HepG2 (cell line): ENCODE measurements around the gene SGSH. TPM values are rescaled to one million over a fixed set of nuclear protein-coding genes. Genes with fewer than 3 reads are reported as not detected.

ENCODE experiments used
- CHCHD3 ChIP-seq: sonication (generic); formaldehyde crosslinking; IDR thresholded peaks from 2 replicates; pipeline ENCODE4 v1.8.0; 2022; ENCODE audit warnings: mild to moderate bottlenecking, missing genetic modification reagents, moderate library complexity
- GLI4 ChIP-seq: sonication (generic); formaldehyde crosslinking; IDR thresholded peaks from 2 replicates; pipeline ENCODE4 v1.5.1; 2020; ENCODE audit warnings: missing genetic modification reagents, mild to moderate bottlenecking, moderate library complexity, borderline replicate concordance
- HNRNPL ChIP-seq: fragments of 200-400 bp; formaldehyde crosslinking; IDR thresholded peaks from 2 replicates; pipeline ENCODE4 v1.6.1; 2017; ENCODE audit warnings: mild to moderate bottlenecking, low read depth, low read length
- KDM4B ChIP-seq: sonication (generic); formaldehyde crosslinking; IDR thresholded peaks from 2 replicates; pipeline ENCODE4 v1.4.0; 2020; ENCODE audit warnings: missing genetic modification reagents
- LRRFIP1 ChIP-seq: sonication (generic); formaldehyde crosslinking; conservative IDR thresholded peaks from 2 replicates; pipeline ENCODE4 v1.4.0; 2020; ENCODE audit warnings: missing genetic modification reagents
- POLR2G ChIP-seq: fragments of 200-400 bp; formaldehyde crosslinking; IDR thresholded peaks from 2 replicates; pipeline ENCODE4 v1.6.1; 2018; ENCODE audit warnings: mild to moderate bottlenecking, low read depth, low read length, moderate library complexity
- PPARG ChIP-seq: conservative IDR thresholded peaks from 2 replicates; pipeline ENCODE4 v1.6.1; 2016; ENCODE audit warnings: missing biosample characterization, missing genetic modification reagents
- SAP130 ChIP-seq: IDR thresholded peaks from 2 replicates; pipeline ENCODE4 v1.6.1; 2016; ENCODE audit warnings: low read depth
- TOPORS ChIP-seq: sonication (generic); formaldehyde crosslinking; IDR thresholded peaks from 2 replicates; pipeline ENCODE4 v1.8.0; 2023; ENCODE audit warnings: mild to moderate bottlenecking, missing genetic modification reagents
- WIZ ChIP-seq: sonication (generic); formaldehyde crosslinking; IDR thresholded peaks from 2 replicates; pipeline ENCODE4 v1.5.1; 2020; ENCODE audit warnings: mild to moderate bottlenecking, missing genetic modification reagents
- ZNF121 ChIP-seq: sonication (generic); formaldehyde crosslinking; IDR thresholded peaks from 2 replicates; pipeline ENCODE4 v1.5.0; 2020; ENCODE audit warnings: mild to moderate bottlenecking, missing genetic modification reagents
- ZNF142 ChIP-seq: sonication (generic); formaldehyde crosslinking; IDR thresholded peaks from 2 replicates; pipeline ENCODE4 v1.4.0; 2020; ENCODE audit warnings: missing genetic modification reagents
- ZNF20 ChIP-seq: sonication (generic); formaldehyde crosslinking; IDR thresholded peaks from 2 replicates; pipeline ENCODE4 v1.4.0; 2020; ENCODE audit warnings: mild to moderate bottlenecking, moderate library complexity, missing genetic modification reagents
- ZNF530 ChIP-seq: sonication (generic); formaldehyde crosslinking; IDR thresholded peaks from 2 replicates; pipeline ENCODE4 v1.5.0; 2020; ENCODE audit warnings: low read depth, mild to moderate bottlenecking, missing genetic modification reagents
- polyA plus RNA-seq, 8 experiments: library from polyadenylated mRNA; depleted of rRNA in 3 of 8; stranded (reverse) in 7 of 8; unstranded in 1 of 8; fragments of >200 nt; fragmentation: Illumina TruSeq in 4 of 8; extraction: Trizol in 4 of 8; gene quantifications; 2 replicates each; pipeline versions ENCODE4 v1.2.1 to v1.2.3, GENCODE V29; 2011 to 2016; ENCODE audit warnings: low read depth in 4 of 8, missing spikeins in 1 of 8, mixed read lengths in 1 of 8; ENCODE audit not compliant: insufficient read depth in 1 of 8
- total RNA-seq, 5 experiments: library from RNA; depleted of rRNA; stranded (reverse); fragments of >200 nt; fragmentation: Illumina TruSeq; extraction: Trizol; gene quantifications; 2 replicates each; pipeline ENCODE4 v1.2.3, GENCODE V29; 2016; ENCODE audit warnings: low read depth in 1 of 5
- TF ChIP-seq, protein P1 (sequence below): sonication (generic); formaldehyde crosslinking; IDR thresholded peaks from 2 replicates; pipeline ENCODE4; 2020; ENCODE audit warnings: missing genetic modification reagents, mild to moderate bottlenecking, borderline replicate concordance
- TF ChIP-seq, protein P2 (sequence below): sonication (generic); formaldehyde crosslinking; IDR thresholded peaks from 2 replicates; pipeline ENCODE4 v1.4.0; 2020; ENCODE audit warnings: mild to moderate bottlenecking, low read depth, missing genetic modification reagents

The SGSH gene
- total and polyA plus RNA-seq, 2 of the 13 experiments (the other 11 are each of a cell fraction or from before 2014, with no cell fraction given) = 12.2 to 17.6 TPM

DNA sequence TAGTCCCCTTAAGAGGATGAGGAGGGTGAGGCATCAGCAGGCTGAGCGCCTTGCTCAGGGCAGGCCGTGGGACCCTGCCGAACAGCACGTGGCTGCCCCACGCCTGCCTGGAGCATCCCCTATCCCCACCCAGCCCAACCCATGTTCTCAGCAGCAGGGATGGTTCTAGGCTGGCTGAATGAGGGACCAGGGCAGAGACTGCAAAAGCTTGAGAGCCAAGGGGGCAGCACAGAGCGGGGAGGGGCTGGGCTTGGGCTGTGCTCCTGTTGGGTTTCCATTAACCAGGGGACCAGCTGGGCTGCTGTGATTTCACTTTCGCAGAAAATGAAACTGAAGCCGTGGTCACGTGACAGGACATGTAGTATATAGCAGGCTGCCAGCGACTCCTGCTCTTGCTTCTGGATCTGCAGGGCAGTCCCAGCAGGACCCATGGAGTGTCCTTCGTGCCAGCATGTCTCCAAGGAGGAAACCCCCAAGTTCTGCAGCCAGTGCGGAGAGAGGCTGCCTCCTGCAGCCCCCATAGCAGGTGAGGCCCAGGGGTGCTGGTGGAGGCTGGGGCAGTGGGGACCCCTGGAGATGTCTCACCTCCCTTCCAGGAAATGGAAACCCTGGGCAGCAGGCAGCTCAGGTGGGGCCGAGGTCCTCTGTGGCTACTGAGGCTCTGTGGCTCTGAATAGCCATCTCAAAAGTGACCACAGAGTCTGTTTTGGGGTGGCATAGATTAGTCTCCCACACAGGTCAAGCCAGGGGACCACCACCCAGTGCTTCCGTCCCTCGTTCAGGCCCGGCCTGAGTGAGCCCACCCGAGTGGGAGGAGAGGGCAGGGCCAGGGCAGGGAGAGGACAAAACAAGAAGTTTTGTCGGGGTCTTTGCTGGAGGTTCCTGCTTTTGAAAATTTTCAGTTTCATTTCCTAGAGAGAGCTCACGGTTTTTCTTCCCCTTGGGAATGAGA is 43.4 kb upstream of the SGSH start (continued):
- TF ChIP-seq ZNF121 (CRISPR knock-in tag) = no peak
- TF ChIP-seq HNRNPL = 0 out of 2 replicates have a peak, but pooled peaks have one; percentile 46
- TF ChIP-seq ZNF20 (CRISPR knock-in tag) = 0 out of 2 replicates have a peak, but pooled peaks have one; percentile 58
- peak; percentile 98 for TF ChIP-seq SAP130 (CRISPR knock-in tag)
- TF ChIP-seq, protein P1, sequence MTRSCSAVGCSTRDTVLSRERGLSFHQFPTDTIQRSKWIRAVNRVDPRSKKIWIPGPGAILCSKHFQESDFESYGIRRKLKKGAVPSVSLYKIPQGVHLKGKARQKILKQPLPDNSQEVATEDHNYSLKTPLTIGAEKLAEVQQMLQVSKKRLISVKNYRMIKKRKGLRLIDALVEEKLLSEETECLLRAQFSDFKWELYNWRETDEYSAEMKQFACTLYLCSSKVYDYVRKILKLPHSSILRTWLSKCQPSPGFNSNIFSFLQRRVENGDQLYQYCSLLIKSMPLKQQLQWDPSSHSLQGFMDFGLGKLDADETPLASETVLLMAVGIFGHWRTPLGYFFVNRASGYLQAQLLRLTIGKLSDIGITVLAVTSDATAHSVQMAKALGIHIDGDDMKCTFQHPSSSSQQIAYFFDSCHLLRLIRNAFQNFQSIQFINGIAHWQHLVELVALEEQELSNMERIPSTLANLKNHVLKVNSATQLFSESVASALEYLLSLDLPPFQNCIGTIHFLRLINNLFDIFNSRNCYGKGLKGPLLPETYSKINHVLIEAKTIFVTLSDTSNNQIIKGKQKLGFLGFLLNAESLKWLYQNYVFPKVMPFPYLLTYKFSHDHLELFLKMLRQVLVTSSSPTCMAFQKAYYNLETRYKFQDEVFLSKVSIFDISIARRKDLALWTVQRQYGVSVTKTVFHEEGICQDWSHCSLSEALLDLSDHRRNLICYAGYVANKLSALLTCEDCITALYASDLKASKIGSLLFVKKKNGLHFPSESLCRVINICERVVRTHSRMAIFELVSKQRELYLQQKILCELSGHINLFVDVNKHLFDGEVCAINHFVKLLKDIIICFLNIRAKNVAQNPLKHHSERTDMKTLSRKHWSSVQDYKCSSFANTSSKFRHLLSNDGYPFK (CRISPR knock-in tag) = peak; percentile 19; the same call in 1 of the 2 replicates
- TF ChIP-seq ZNF142 (CRISPR knock-in tag) = peak; percentile 78; the same call in 1 of the 2 replicates
- TF ChIP-seq GLI4 (CRISPR knock-in tag) = peak; percentile 64; the same call in 1 of the 2 replicates
- TF ChIP-seq ZNF530 (CRISPR knock-in tag) = no peak
- 0 out of 2 replicates have a peak, but pooled peaks have one; percentile 45 for TF ChIP-seq KDM4B (CRISPR knock-in tag)
- TF ChIP-seq LRRFIP1 (CRISPR knock-in tag) = no peak
- TF ChIP-seq POLR2G = peak; percentile 99
- TF ChIP-seq, protein P2, sequence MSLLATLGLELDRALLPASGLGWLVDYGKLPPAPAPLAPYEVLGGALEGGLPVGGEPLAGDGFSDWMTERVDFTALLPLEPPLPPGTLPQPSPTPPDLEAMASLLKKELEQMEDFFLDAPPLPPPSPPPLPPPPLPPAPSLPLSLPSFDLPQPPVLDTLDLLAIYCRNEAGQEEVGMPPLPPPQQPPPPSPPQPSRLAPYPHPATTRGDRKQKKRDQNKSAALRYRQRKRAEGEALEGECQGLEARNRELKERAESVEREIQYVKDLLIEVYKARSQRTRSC (CRISPR knock-in tag) = no peak
- no peak for TF ChIP-seq CHCHD3
- peak; percentile 48 for TF ChIP-seq PPARG (CRISPR knock-in tag)
- 0 out of 2 replicates have a peak, but pooled peaks have one; percentile 65 for TF ChIP-seq TOPORS (CRISPR knock-in tag)
- no peak; the same call in 1 of the 2 replicates for TF ChIP-seq WIZ (CRISPR knock-in tag)
